Activated gamma-delta T cell treated with anti-CD3 and anti-CD28 coated beads, Interleukin-2, amount 50 U/mL, for 16 hours (primary cell): ENCODE results near the gene DNAAF5.
"Not testable (repeated sequence)": the region's sequence is repeated elsewhere in the genome, so short reads cannot be mapped to it uniquely, and the experiment has no call there.

Experiments
- DNase-seq: peaks from one replicate; pipeline ENCODE4 v3.0.0-alpha.2; 2020; ENCODE audit warnings: low read depth

The DNAAF5 gene

DNA sequence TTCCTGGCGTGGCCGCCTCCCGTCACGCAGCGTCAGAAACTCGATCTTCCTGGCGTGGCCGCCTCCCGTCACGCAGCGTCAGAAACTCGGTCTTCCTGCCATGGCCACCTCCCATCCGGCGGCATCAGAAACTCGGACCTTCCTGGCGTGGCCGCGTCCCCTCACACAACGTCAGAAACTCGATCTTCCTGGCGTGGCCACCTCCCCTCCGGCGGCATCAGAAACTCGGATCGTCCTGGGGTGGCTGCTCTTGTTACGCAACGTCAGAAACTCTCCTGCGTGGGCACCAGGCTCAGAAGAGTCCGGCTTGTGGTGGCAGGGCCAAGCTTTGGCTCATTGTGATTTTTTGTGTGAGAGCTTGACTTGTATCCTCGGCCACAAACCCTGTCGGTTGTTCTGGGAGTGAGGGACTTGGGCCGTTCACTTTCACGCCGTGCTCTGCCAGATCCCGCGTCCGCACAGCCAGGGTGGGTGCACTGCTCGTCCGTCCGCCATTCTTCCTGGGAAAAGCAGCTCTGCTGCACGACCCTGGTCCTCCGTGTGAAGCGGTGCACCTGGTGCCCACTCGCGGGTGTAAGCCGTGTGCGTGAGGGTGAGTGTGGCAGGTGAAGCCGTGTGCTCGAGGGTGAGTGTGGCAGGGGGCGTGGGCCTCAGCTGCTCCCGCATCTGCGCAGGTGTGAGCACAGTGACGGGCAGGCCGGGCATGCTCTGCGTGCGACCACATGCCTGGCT, 56.4 kb downstream of the DNAAF5 start:
- no peak for DNase-seq

GRCh38 chr7:783556-784490, 57.3 kb downstream of the DNAAF5 start:
- no peak for DNase-seq

DNA sequence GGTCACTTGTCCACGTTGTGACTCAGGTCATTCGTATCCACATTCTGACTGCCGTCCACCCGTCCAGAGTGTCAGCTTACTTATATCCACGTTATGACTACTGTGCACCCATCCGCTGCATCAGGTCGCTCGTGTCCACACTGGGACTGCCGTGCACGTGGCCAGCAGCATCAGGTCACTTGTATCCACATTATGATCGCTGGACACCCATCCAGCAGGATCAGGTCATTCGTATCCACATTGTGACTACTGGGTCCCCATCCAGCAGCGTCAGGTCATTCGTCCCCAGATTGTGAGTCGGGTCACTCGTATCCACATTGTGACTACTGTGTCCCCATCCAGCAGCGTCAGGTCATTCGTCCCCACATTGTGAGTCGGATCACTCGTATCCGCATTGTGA, 58.5 kb downstream of the DNAAF5 start:
- DNase-seq: no peak

DNA sequence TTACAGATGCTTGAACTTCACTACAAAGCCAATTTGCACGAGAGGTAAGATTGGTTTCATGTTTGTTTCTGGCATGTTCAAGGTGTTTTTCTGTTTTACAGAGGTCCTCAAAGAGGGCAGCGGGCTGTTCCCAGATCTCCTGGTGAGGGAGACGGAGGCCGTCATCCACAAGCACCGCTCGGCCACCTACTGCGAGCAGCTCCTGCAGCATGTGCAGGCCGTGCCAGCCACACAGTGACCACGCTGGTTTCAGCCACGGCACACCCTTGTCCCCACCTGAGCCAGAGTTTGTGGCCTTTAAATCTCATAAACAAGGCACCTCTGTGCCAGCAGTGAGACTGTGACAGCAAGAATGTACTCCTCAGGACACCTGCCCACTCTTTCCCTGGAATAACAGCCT, 58.9 kb downstream of the DNAAF5 start:
- no peak for DNase-seq

- peak; percentile 52 for DNase-seq
Measured at GRCh38 chr7:786472-787255, 60.2 kb downstream of the DNAAF5 start.

- no peak for DNase-seq
Measured at GRCh38 chr7:787332-788240, 61.1 kb downstream of the DNAAF5 start.

DNA sequence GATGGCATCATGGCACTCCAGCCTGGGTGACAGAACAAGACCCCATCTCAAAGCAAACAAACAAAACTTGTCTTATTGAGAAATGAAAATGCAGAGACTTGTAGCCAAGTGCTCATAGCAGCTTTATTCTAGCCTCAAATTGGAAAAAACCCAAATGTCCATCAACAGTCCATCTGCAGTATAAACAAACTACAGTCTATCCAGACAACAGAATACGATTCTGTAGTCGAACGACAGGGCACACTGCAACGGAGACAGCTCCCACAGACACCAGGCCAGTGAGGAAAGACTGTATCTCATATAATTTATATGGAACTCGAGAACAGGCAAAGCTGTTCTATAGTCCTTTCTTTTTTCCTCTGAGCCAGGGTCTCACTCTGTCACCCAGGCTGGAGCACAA, 65.0 kb downstream of the DNAAF5 start:
- DNase-seq: no peak

DNA sequence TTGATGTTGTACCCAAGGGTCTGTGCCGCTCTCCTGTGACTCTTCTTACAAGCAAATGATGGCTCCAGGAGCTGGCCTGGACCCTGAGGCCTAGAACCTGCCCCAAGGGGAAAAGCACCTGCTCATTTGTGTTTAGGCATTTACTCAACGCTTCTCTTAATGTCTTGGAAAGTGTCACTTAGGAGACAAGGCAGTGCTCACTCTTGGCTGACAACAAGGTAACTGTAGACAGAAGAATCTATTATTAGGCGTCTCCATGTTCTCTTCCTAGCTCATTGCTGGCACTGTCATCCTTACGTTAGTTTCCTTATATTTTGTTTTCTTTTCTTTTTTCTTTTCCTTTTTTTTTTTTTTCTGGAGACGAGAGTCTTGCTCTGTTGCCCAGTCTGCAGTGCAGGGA, 67.7 kb downstream of the DNAAF5 start:
- no peak for DNase-seq

GRCh38 chr7:794671-795329, 68.3 kb downstream of the DNAAF5 start:
- no peak for DNase-seq

GRCh38 chr7:796434-797169, 70.1 kb downstream of the DNAAF5 start:
- not testable (repeated sequence) for DNase-seq

DNA sequence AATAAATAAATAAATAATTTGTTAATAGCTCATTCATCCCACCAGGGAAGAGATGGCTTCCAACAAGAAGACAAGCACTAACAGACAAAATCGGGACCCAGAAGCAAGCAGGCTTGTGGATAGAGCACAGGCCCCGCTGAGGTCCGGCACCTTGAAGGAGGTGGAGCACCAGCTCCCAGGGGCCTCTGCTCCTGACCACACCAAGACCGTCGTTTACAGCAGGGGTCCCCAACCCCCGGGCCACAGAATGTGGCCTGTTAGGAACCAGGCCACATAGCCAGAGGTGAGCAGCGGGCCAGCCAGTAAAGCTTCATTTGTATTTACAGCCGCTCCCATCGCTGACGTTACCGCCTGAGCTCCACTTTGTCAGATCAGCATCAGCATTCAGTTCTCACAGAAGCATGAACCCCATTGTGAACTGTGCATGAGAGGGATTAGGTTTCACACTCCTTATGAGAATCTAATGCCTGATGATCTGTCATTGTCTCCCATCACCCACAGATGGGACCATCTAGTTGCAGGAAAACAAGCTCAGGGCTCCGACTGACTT, 72.5 kb downstream of the DNAAF5 start:
- no peak for DNase-seq

DNA sequence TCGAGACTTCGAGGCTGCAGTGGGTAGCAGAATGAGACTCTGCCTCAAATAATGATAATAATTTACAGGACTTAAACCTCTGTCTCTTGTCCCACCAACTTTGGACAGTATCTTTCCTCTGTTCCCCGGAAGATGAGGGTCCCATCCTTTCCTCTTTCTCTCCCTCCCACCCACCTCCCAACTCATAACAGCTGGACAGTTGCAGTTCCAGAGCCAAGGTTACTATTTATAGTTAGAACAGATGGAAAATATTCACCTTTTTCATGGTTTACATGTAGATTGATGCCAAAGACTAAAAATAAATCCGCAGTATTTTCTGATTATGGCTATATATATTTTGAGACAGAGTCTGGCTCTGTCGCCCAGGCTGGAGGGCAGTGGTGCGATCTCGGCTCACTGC, 74.2 kb downstream of the DNAAF5 start:
- no peak for DNase-seq

DNA sequence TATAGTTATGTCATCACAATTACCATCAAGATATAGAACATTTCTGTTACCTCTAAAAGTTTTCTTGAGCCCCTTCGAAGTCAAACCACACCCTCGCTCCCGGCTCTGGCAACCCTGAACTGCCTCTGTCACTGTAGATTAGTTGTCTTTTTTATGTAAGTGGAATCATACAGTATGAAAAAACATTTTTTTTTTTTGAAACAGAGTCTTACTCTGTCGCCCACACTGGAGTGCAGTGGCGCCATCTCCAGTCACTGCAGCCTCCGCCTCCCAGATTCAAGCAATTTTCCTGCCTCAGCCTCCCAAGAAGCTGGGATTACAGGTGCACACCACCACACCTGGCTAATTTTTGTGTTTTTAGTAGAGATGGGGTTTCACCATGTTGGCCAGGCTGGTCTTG, 74.9 kb downstream of the DNAAF5 start:
- not testable (repeated sequence) for DNase-seq

DNA sequence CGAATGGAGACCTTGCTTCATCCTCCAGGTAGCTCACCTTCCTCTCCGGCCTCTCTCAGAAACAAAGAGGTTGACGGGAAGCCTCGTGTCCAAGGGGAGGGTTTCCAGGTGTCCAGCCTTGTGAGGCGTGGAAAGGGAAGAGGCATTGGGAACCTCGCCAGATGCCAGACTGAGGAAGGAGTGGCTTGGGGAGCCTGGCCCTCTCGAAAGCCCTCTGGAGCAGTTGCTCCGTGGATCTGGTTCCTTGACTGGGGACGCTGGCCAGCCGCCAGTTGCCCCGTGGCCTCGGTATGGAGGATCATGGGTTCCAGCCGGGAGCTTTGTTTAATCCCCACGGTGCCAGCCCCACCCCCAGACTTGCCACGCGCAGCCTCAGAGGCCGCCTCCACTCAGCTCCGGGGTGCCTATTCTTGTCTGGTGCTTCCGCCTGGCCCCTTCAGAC, 75.5 kb downstream of the DNAAF5 start:
- no peak for DNase-seq

DNA sequence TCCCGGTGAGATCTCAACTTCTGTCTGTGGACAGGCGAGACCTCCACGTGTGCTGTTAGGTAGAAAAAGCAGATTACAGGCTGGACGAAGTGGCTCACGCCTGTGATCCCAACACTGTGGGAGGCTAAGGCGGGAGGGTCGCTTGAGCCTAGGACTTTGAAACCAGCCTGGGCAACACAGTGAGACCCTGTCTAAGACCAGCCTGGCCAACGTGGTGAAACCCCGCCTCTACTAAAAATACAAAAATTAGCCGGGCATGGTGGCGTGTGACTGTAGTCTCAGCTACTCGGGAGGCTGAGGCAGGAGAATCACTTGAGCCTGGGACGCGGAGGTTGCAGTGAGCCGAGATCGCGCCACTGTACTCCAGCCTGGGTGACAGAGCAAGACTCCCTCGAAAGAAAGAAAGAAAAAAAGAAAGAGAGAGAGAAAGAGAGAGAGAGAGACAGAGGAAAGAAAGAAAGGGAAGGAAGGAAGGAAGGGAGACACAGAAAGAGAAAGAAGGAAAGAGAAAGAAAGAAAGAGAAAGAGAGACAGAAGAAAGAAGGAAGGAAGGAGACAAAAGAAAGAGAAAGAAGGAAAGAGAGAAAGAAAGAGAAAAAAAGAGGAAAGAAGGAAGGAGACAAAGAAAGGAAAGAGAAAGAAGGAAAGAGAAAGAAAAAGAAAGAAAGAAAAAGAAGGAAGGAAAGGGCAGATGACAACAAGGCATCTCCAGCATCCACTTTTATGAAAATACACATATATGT, 76.2 kb downstream of the DNAAF5 start:
- DNase-seq: no peak

DNA sequence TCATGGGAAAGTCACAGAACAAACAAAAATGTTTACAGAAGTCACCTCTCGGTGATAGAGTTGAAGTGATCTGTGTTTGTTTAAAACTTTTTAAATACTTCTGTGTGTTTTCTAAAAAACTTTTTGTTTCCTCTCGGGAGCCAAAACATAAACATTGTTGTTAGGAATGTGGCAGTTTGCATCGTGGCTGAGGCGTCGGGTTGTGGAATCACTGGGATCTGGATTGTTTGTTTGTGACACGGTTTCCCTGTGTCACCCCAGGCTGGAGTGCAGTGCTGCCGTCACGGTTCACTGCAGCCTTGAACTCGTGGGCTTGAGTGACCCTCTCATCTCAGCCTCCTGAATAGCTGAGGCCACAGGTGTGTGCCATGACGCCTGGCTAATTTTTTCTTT, 76.7 kb downstream of the DNAAF5 start:
- no peak for DNase-seq

- not testable (repeated sequence) for DNase-seq
Measured at GRCh38 chr7:803796-804195, 77.3 kb downstream of the DNAAF5 start.

DNA sequence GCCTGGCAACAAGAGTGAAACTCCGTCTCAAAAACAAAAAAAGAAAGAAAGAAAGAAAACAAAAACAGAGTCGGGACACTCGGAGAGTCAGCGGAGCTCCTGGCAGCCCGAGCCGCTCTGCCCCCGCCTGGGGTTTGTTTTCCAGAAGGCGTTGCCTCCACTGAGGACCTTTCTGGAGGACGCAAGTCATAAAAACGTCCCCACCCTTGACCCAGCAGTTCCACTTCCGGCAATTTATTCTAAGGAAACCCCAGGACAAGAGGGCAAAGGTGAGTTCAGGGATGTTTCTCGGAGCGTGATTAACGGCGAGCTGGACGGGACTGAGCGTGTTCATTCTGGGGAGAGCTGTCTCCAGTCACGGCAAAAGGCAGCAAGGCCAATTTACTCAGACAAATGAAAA, 78.8 kb downstream of the DNAAF5 start:
- DNase-seq: no peak
